Nephron (organoid): Measurements from ENCODE around the gene FEZ2.

Experiments used
- H3K27ac Mint-ChIP-seq, 3 experiments: 2 replicates each; pipeline ENCODE4 v1.8.0; 2020; ENCODE audit warnings: mixed read lengths in 3 of 3, mild to moderate bottlenecking in 2 of 3, moderate library complexity in 1 of 3
- H3K27me3 Mint-ChIP-seq: 2 replicates; pipeline ENCODE4 v1.8.0; 2021; ENCODE audit warnings: low read depth, mild to moderate bottlenecking, moderate library complexity, mixed read lengths
- H3K36me3 Mint-ChIP-seq: 2 replicates; pipeline ENCODE4 v1.8.0; 2020; ENCODE audit warnings: low read depth, mixed read lengths
- H3K4me1 Mint-ChIP-seq: 2 replicates; pipeline ENCODE4 v1.8.0; 2020; ENCODE audit warnings: mixed read lengths
- H3K4me3 Mint-ChIP-seq, 3 experiments: 2 replicates each; pipeline ENCODE4 v1.8.0; 2020; ENCODE audit warnings: mild to moderate bottlenecking in 3 of 3, mixed read lengths in 3 of 3, moderate library complexity in 2 of 3
- H3K9me3 Mint-ChIP-seq: 2 replicates; pipeline ENCODE4 v1.8.0; 2020; ENCODE audit warnings: mixed read lengths
- TF ChIP-seq, protein P1 (sequence below), 3 experiments: fragments of 200-600 bp; sonication (generic); IDR thresholded peaks; one replicate each; pipeline ENCODE4 v1.5.0; 2021; ENCODE audit warnings: antibody characterized with exemption in 3 of 3; ENCODE audit not compliant: unreplicated experiment in 3 of 3

FEZ2 gene

GRCh38 chr2:36578343-36579296 is 19.3 kb downstream of the FEZ2 start:
- TF ChIP-seq, protein P1, sequence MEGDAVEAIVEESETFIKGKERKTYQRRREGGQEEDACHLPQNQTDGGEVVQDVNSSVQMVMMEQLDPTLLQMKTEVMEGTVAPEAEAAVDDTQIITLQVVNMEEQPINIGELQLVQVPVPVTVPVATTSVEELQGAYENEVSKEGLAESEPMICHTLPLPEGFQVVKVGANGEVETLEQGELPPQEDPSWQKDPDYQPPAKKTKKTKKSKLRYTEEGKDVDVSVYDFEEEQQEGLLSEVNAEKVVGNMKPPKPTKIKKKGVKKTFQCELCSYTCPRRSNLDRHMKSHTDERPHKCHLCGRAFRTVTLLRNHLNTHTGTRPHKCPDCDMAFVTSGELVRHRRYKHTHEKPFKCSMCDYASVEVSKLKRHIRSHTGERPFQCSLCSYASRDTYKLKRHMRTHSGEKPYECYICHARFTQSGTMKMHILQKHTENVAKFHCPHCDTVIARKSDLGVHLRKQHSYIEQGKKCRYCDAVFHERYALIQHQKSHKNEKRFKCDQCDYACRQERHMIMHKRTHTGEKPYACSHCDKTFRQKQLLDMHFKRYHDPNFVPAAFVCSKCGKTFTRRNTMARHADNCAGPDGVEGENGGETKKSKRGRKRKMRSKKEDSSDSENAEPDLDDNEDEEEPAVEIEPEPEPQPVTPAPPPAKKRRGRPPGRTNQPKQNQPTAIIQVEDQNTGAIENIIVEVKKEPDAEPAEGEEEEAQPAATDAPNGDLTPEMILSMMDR (IDR thresholded peaks at IDR 0.05; ENCODE audit: unreplicated experiment in 3 of 3) = no peak

DNA sequence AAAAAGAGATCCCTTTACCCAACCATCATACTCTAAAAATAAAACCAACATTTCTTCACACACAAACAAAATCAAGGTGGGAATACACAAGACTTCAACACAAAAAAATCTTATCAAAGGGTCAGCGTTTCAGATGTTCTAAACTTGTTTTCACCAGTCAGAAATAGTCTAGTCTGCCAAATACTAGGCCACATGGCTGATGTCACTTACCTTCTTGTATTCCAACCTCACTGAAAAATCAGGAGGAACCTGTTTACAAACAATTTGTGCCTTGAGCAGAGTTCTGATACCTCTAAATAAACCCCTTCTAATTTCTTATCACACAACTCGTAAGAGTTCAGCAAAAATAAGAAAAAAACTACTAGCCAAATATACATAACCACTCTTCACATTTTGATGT is 20.1 kb downstream of the FEZ2 start:
- Mint-ChIP-seq H3K27ac (no peak overlapping the region), H3K27me3 (no peaks in the 10 kb centered on the region), H3K4me3 (no peak overlapping the region), H3K9me3 (no peaks in the 10 kb centered on the region), H3K36me3 (peaks cover 89% of the 10 kb centered on the region), H3K4me1 (peaks cover 9% of the 10 kb centered on the region)
- TF ChIP-seq, protein P1 (IDR thresholded peaks at IDR 0.05; ENCODE audit: unreplicated experiment in 3 of 3) = no peak

More at GRCh38 chr2:36578343-36579296, 19.3 kb downstream of the FEZ2 start:
- Mint-ChIP-seq H3K4me3 (no peak overlapping the region), H3K9me3 (no peaks in the 10 kb centered on the region), H3K27ac (no peak overlapping the region), H3K27me3 (no peaks in the 10 kb centered on the region), H3K4me1 (peaks cover 7% of the 10 kb centered on the region), H3K36me3 (peaks cover 90% of the 10 kb centered on the region)

DNA sequence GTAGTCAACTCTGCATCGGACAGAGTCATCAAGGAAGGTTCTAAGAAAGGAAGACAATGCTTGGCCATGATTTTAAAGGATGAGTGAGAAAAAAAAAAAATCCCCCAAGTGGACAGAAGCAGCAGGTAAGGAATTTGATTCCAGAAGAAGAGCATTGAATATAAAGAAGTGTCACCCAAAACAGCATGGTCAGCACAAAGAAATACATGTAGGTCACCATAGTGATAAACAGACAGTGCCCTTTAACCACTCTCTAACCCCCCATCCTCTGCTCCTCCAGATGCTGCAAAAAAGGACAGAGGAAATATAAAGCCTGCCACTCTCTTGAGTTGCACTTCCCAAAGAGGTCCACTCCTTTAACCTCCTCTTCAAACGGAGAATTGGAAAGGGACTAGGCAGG is 23.4 kb downstream of the FEZ2 start:
- Mint-ChIP-seq H3K27me3 (no peaks in the 10 kb centered on the region), H3K9me3 (no peaks in the 10 kb centered on the region), H3K27ac (no peak overlapping the region), H3K4me3 (no peak overlapping the region), H3K36me3 (peaks cover 65% of the 10 kb centered on the region), H3K4me1 (peaks cover 11% of the 10 kb centered on the region)
- TF ChIP-seq, protein P1 (IDR thresholded peaks at IDR 0.05; ENCODE audit: unreplicated experiment in 3 of 3) = no peak

DNA sequence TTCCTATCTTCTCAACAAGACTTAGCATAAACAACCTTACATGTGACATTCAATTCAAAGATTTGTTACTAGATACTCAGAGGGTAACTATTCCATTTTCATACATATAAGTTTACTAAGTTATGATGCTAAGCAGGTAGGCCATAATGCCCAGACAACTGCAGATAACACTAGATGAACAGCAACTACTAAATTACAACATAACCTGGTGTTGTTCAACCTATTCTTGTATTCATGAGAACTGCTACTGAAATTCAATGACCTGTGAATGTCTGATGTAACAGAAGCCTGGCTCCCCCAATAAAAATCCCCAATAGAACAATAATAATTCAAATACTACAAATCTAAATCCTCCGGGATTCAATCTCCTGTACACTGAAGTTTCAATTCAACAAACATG is 24.8 kb downstream of the FEZ2 start:
- H3K27me3 Mint-ChIP-seq = no peaks in the 10 kb centered on the region
- no peak overlapping the region for H3K4me3 Mint-ChIP-seq
- H3K9me3 Mint-ChIP-seq = no peaks in the 10 kb centered on the region
- peak overlapping the region in 1 of 3 experiments; percentile 31 for H3K27ac Mint-ChIP-seq
- TF ChIP-seq, protein P1 (IDR thresholded peaks at IDR 0.05; ENCODE audit: unreplicated experiment in 3 of 3) = no peak
- H3K36me3 Mint-ChIP-seq = peaks cover 55% of the 10 kb centered on the region
- H3K4me1 Mint-ChIP-seq = peaks cover 11% of the 10 kb centered on the region

GRCh38 chr2:36572719-36573059 is 25.3 kb downstream of the FEZ2 start:
- peaks cover 11% of the 10 kb centered on the region for H3K4me1 Mint-ChIP-seq
- H3K27ac Mint-ChIP-seq = peak overlapping the region in 1 of 3 experiments; percentile 31
- no peaks in the 10 kb centered on the region for H3K27me3 Mint-ChIP-seq
- H3K36me3 Mint-ChIP-seq = peaks cover 52% of the 10 kb centered on the region
- TF ChIP-seq, protein P1 (IDR thresholded peaks at IDR 0.05; ENCODE audit: unreplicated experiment in 3 of 3) = no peak
- H3K4me3 Mint-ChIP-seq = no peak overlapping the region
- H3K9me3 Mint-ChIP-seq = no peaks in the 10 kb centered on the region
